SJSA1 (cell line): Measurements from ENCODE around the gene LCA5. TPM values are rescaled to one million over a fixed set of nuclear protein-coding genes. Genes with fewer than 3 reads are reported as not detected.
"Not testable (repeated sequence)": the region's sequence is repeated elsewhere in the genome, so short reads cannot be mapped to it uniquely, and the experiment has no call there.

Source experiments
- DNase-seq, 2 experiments: peaks; one replicate each; pipeline ENCODE4 v3.0.0-alpha.2; 2015 to 2020; ENCODE audit warnings: low spot score in 2 of 2, low read depth in 1 of 2
- H3K27ac ChIP-seq: fragments of 250-450 bp; sonication (Bioruptor Pico); 2 replicates; pipeline ENCODE4 v1.5.1; 2020; ENCODE audit warnings: mild to moderate bottlenecking, moderate library complexity
- H3K27me3 ChIP-seq: fragments of 250-450 bp; sonication (Bioruptor Pico); replicated peaks from 2 replicates; pipeline ENCODE4 v1.5.1; 2020; ENCODE audit warnings: mild to moderate bottlenecking, moderate library complexity
- H3K36me3 ChIP-seq: fragments of 250-450 bp; sonication (Bioruptor Pico); 2 replicates; pipeline ENCODE4 v1.5.1; 2020; ENCODE audit warnings: mild to moderate bottlenecking
- H3K4me1 ChIP-seq: fragments of 250-450 bp; sonication (Bioruptor Pico); replicated peaks from 2 replicates; pipeline ENCODE4 v1.6.1; 2021; ENCODE audit warnings: mild to moderate bottlenecking
- H3K4me3 ChIP-seq: fragments of 250-450 bp; sonication (Bioruptor Pico); 2 replicates; pipeline ENCODE4 v1.5.1; 2020; ENCODE audit warnings: mild to moderate bottlenecking
- H3K9me3 ChIP-seq: fragments of 250-450 bp; sonication (Bioruptor Pico); replicated peaks from 2 replicates; pipeline ENCODE4 v1.5.1; 2020; ENCODE audit warnings: mild to moderate bottlenecking
- total RNA-seq: library from RNA; depleted of rRNA; stranded (reverse); fragments of >200 nt; shearing (Covaris generic); gene quantifications from 2 replicates; pipeline ENCODE4 v1.2.3, GENCODE V29; 2014

Gene LCA5
- total RNA-seq, 1 experiment from 2014 or later = 10.2 TPM

GRCh38 chr6:79468587-79468986 is 68.6 kb downstream of the LCA5 start:
- no peak for DNase-seq

GRCh38 chr6:79468116-79468515 is 69.1 kb downstream of the LCA5 start:
- DNase-seq = no peak
- no peaks in the 10 kb centered on the region for H3K4me1 ChIP-seq
- H3K36me3 ChIP-seq = no peaks in the 10 kb centered on the region
- H3K9me3 ChIP-seq = no peaks in the 10 kb centered on the region
- no peak overlapping the region for H3K4me3 ChIP-seq
- H3K27ac ChIP-seq = no peak overlapping the region
- no peaks in the 10 kb centered on the region for H3K27me3 ChIP-seq

More at GRCh38 chr6:79468587-79468986, 68.6 kb downstream of the LCA5 start:
- Histone ChIP-seq H3K9me3 (no peaks in the 10 kb centered on the region), H3K27me3 (no peaks in the 10 kb centered on the region), H3K27ac (no peak overlapping the region), H3K4me3 (no peak overlapping the region), H3K4me1 (no peaks in the 10 kb centered on the region), H3K36me3 (no peaks in the 10 kb centered on the region)

GRCh38 chr6:79467716-79468115 is 69.5 kb downstream of the LCA5 start:
- no peak for DNase-seq
- Histone ChIP-seq H3K9me3 (no peaks in the 10 kb centered on the region), H3K36me3 (no peaks in the 10 kb centered on the region), H3K27ac (no peak overlapping the region), H3K4me3 (no peak overlapping the region), H3K27me3 (no peaks in the 10 kb centered on the region), H3K4me1 (no peaks in the 10 kb centered on the region)

- no peaks in the 10 kb centered on the region for H3K36me3 ChIP-seq
- no peaks in the 10 kb centered on the region for H3K27me3 ChIP-seq
- no peaks in the 10 kb centered on the region for H3K9me3 ChIP-seq
- H3K27ac ChIP-seq = no peak overlapping the region
- H3K4me1 ChIP-seq = no peaks in the 10 kb centered on the region
- DNase-seq = no peak
- H3K4me3 ChIP-seq = no peak overlapping the region
Observed at GRCh38 chr6:79466207-79466834, 70.9 kb downstream of the LCA5 start.

GRCh38 chr6:79465381-79465780 is 71.8 kb downstream of the LCA5 start:
- Histone ChIP-seq H3K4me3 (no peak overlapping the region), H3K4me1 (no peaks in the 10 kb centered on the region), H3K27ac (no peak overlapping the region), H3K27me3 (no peaks in the 10 kb centered on the region), H3K36me3 (no peaks in the 10 kb centered on the region), H3K9me3 (no peaks in the 10 kb centered on the region)
- no peak for DNase-seq

GRCh38 chr6:79463621-79464050 is 73.6 kb downstream of the LCA5 start:
- DNase-seq = no peak
- Histone ChIP-seq H3K9me3 (no peaks in the 10 kb centered on the region), H3K36me3 (no peaks in the 10 kb centered on the region), H3K27ac (no peak overlapping the region), H3K4me3 (no peak overlapping the region), H3K27me3 (no peaks in the 10 kb centered on the region), H3K4me1 (no peaks in the 10 kb centered on the region)

GRCh38 chr6:79461205-79461604 is 76.0 kb downstream of the LCA5 start:
- H3K4me1 ChIP-seq = no peaks in the 10 kb centered on the region
- DNase-seq = no peak
- no peaks in the 10 kb centered on the region for H3K9me3 ChIP-seq
- H3K27ac ChIP-seq = no peak overlapping the region
- no peak overlapping the region for H3K4me3 ChIP-seq
- no peaks in the 10 kb centered on the region for H3K27me3 ChIP-seq
- H3K36me3 ChIP-seq = no peaks in the 10 kb centered on the region

GRCh38 chr6:79455446-79455845 is 81.8 kb downstream of the LCA5 start:
- Histone ChIP-seq H3K27me3 (no peaks in the 10 kb centered on the region), H3K4me3 (no peak overlapping the region), H3K27ac (no peak overlapping the region), H3K36me3 (no peaks in the 10 kb centered on the region), H3K9me3 (no peaks in the 10 kb centered on the region), H3K4me1 (no peaks in the 10 kb centered on the region)
- DNase-seq = no peak

- H3K27ac ChIP-seq = no peak overlapping the region
- H3K4me3 ChIP-seq = no peak overlapping the region
Observed at GRCh38 chr6:79453558-79454042, 83.6 kb downstream of the LCA5 start.

GRCh38 chr6:79450984-79451383 is 86.2 kb downstream of the LCA5 start:
- no peak for DNase-seq
- H3K27me3 ChIP-seq = no peaks in the 10 kb centered on the region

More at GRCh38 chr6:79453558-79454042, 83.6 kb downstream of the LCA5 start:
- H3K9me3 ChIP-seq = no peaks in the 10 kb centered on the region
- H3K4me1 ChIP-seq = no peaks in the 10 kb centered on the region
- no peaks in the 10 kb centered on the region for H3K36me3 ChIP-seq
- H3K27me3 ChIP-seq = no peaks in the 10 kb centered on the region
- DNase-seq = no peak

GRCh38 chr6:79446006-79446405 is 91.2 kb downstream of the LCA5 start:
- Histone ChIP-seq H3K36me3 (no peaks in the 10 kb centered on the region), H3K27ac (no peak overlapping the region), H3K4me3 (no peak overlapping the region), H3K4me1 (no peaks in the 10 kb centered on the region), H3K9me3 (no peaks in the 10 kb centered on the region), H3K27me3 (no peaks in the 10 kb centered on the region)
- no peak for DNase-seq

More at GRCh38 chr6:79450984-79451383, 86.2 kb downstream of the LCA5 start:
- no peaks in the 10 kb centered on the region for H3K9me3 ChIP-seq
- H3K36me3 ChIP-seq = no peaks in the 10 kb centered on the region
- H3K27ac ChIP-seq = no peak overlapping the region
- H3K4me1 ChIP-seq = no peaks in the 10 kb centered on the region
- H3K4me3 ChIP-seq = no peak overlapping the region

GRCh38 chr6:79443876-79444275 is 93.4 kb downstream of the LCA5 start:
- DNase-seq, H3K9me3 ChIP-seq, H3K27ac ChIP-seq, H3K27me3 ChIP-seq, H3K36me3 ChIP-seq, H3K4me1 ChIP-seq, H3K4me3 ChIP-seq: not testable (repeated sequence)

- Histone ChIP-seq H3K36me3 (no peaks in the 10 kb centered on the region), H3K27ac (no peak overlapping the region), H3K27me3 (no peaks in the 10 kb centered on the region), H3K4me3 (no peak overlapping the region), H3K4me1 (no peaks in the 10 kb centered on the region), H3K9me3 (no peaks in the 10 kb centered on the region)
- no peak for DNase-seq
Observed at GRCh38 chr6:79441192-79441591, 96.0 kb downstream of the LCA5 start.

GRCh38 chr6:79440598-79440997 is 96.6 kb downstream of the LCA5 start:
- H3K4me3 ChIP-seq = no peak overlapping the region
- no peak overlapping the region for H3K27ac ChIP-seq
- H3K36me3 ChIP-seq = no peaks in the 10 kb centered on the region
- no peaks in the 10 kb centered on the region for H3K9me3 ChIP-seq
- H3K4me1 ChIP-seq = no peaks in the 10 kb centered on the region
- no peaks in the 10 kb centered on the region for H3K27me3 ChIP-seq
- DNase-seq = no peak

GRCh38 chr6:79438030-79438429 is 99.2 kb downstream of the LCA5 start:
- Histone ChIP-seq H3K4me1 (no peaks in the 10 kb centered on the region), H3K27ac (no peak overlapping the region), H3K9me3 (no peaks in the 10 kb centered on the region), H3K36me3 (no peaks in the 10 kb centered on the region), H3K4me3 (no peak overlapping the region), H3K27me3 (no peaks in the 10 kb centered on the region)
- DNase-seq = no peak
